Stimulated activated CD4-positive, alpha-beta T cell treated with anti-CD3 and anti-CD28 coated beads, Interleukin-4, amount 100 ng/mL, for 1 hour (primary cell): ENCODE data around the gene ADARB2.
"Not testable (repeated sequence)": the region's sequence is repeated elsewhere in the genome, so short reads cannot be mapped to it uniquely, and the experiment has no call there.

Experiments
- DNase-seq: peaks from one replicate; pipeline ENCODE4 v3.0.0-alpha.2; 2020

Gene ADARB2

DNA sequence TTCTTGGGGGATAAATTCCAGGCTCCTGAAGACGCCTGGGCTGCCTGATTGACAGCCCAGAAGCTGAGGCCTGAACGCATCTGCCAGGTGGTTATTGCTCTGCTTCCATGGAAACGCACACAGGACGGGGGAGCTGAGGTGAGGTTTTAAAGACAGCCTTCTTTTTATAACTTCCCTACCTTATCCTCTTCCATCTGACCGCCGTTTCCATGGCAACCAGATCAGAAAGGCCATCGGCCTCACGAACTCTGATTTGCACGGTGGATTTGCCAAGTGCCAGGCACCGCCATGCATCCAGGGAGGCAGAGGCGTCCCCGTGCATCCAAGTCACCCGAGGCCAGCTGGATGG lies 260.9 kb downstream of the ADARB2 start:
- no peak for DNase-seq

DNA sequence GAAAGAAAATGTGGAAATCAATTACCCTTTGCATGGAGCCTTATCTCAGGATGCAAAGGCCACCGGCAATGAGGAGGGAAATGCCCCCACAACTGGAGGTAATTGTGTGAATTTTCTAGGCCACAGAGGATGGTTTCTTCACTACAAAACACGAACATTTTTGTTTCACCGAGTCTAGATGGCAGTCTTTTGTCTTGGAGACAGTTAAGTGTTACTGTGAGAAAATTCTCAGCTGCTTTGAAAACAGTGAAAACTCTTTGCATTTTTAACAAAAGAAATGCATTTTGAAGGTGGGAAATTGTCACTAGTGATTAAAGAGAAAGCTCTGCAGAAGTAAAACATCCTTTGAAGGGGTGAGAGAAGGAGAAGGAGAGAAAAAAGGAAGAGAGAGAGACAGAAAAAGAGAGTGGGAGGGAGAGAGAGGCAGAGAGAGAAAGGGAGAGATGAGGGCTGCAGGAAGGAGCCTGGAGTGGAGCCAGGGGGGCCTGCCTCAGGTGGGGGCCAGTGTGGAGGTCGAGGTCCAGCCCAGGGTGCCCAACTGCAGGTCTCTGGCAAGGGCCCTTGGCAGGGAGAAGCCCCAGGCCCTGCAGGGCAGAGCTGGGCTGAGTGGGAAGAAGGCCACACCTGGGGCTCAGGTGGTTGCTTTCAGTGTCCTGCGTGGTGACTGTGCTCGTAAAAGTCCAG lies 261.4 kb downstream of the ADARB2 start:
- no peak for DNase-seq

DNA sequence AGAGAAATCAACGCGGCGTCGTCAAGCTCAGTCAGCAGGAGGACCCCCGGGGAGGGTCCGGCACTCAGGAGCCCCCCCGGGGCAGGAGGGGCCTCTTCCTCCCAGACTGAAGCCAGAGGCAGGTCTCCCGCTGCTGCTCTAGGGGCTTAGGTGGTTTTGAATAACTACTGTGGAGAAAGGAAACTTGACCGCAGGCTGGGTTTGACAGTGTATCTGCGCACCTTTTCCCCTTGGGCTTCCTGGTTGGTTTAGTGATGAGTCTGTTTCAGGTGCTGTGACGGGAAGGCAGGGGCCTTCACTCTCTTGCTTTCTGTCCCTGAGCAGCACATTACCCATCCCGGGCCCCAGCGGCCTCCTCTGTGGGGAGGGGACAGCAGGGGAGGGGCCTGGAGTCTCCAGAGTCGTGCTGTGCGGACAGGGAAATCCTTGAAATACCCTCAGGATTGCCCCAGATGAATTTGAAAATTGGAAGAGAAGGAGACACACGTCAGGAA lies 262.2 kb downstream of the ADARB2 start:
- no peak for DNase-seq

DNA sequence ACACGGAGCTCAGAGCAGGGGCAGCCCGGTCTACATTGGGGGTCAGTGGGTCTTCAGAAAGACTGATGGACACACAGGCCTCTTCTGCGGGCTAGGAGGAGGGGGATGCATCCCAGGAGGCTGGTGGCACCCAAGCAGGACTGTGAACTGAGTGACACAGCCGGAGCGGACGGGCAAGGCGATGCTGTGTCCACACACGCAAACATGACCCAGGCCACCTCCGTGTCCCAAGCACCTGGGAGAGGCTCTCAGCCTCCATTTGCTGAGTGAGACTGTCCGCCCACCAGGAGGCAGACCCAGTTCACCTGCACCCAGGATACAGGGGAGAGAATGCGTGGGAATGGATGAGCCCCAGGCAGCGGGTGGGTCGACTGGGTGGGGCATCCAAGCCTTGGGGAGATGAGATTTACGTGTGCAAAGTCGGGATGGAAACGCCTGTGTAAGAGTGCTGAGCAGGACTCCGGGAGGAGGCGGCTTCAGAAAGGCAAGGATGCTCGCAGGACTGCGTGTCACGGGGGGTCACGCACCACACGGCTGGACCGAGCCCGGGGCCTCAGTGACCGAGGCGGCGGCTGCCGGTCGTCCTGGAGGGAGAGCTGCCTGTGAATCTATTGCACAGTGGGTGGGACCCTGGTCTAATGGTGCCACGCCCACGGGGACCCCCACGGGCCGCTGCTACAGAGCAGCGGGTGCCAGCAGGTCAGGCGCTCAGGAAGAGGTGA lies 262.8 kb downstream of the ADARB2 start:
- DNase-seq = no peak

DNA sequence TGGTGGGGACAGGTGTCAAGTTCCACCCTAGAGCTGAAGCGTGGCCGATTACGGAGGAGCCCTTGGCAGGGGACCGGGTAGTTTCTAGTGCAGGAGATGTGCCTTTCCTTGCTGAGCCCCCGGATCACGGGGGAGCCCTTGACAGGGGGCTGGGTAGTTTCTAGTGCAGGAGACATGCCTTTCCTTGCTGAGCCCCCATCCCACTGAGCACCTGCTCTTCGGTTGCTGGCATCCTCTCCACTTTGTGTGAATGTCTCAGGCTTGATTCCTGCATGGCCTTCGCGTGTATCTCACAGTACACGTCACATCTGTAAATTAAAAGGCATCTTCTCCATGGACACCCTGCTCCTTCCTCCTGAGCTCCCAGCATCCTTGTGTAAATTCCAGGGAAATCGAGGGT lies 263.5 kb downstream of the ADARB2 start:
- DNase-seq = no peak

DNA sequence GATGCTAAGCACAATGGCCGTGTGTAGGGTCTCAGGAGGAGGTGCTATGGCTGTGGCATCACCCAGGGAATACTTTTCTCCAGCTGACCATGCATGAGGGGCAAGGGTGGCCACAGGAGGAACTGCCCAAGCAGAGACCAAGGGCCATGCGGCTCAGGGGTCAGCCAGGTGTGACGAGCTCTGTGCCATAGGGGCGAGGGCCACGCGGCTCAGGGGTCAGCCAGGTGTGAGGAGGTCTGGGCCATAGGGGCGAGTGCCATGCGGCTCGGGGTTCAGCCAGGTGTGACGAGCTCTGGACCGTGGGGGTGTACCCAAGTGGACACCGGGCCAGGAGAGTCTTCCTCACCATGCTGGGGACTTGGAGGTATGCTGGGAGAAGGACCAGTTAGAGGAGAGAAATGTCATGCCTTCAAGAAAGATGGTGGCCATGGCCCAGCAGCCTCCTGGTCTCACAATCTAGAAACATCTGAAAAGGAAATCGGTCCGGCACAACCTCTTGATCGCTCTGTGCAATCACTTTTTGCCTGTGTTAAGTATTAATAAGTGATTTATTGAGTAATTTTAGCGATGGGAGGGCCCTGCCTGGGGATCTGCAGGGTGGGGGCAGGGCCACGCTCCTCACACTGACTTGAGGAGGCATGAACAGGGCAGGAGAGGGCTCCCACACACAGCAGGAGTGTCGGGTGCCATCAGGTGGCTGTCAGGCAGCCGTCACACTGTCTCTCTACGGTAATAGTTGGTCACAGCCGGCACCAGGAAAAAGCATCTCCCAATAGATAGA lies 265.0 kb downstream of the ADARB2 start:
- DNase-seq = no peak

DNA sequence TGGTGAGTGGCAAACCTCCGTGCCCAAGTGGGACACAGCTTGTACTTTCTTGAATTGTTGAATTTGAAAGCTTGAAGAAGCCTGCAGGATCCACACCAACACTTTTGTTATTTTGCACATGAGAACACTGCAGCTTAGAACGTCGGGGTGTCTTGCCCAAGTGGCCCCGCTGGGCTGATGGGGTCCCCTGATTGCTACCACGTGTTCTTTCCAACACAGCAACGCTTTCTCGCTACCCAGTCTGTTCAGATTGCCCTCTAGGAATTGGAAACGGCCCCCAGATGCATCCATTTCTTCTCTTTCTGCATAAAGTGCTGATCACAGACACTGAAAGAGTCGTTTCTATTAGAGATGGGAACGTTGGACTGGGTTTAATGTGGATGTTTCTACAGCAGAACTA lies 268.5 kb downstream of the ADARB2 start:
- DNase-seq = no peak

DNA sequence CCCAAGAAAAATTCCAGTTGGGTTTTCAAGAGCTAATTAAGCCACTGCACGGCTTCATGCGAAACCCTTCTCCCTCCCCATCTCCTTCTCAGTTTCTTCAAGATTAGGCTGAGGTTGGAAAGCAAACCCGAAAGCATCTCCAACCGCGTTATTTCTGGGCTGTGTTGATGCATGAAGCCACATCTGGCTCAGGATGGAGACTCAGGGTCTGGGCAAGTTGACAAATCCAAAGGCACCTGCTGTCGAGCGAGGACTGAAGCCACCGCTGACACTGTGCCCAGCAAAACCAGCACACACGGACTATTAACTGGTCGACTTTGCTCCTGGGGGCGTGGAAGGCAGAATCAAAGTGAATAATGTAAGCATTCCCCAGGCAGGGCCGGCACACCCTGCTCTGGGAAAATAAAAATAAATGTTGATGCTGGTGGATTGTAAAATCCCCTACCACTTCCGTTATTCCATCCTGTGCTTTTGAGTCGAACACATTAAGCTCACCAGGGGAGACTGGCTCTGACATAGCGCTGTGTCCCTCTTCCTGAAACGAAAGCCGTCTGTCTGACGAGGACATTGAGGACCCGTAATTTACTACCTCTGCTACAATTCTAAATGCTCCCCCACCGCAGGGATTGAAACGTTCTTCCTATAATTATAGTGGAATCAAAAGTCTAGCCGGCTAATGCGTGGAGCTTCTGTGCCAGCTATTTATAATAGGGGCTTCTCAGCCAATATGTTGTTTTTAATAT lies 269.8 kb downstream of the ADARB2 start:
- DNase-seq = no peak

DNA sequence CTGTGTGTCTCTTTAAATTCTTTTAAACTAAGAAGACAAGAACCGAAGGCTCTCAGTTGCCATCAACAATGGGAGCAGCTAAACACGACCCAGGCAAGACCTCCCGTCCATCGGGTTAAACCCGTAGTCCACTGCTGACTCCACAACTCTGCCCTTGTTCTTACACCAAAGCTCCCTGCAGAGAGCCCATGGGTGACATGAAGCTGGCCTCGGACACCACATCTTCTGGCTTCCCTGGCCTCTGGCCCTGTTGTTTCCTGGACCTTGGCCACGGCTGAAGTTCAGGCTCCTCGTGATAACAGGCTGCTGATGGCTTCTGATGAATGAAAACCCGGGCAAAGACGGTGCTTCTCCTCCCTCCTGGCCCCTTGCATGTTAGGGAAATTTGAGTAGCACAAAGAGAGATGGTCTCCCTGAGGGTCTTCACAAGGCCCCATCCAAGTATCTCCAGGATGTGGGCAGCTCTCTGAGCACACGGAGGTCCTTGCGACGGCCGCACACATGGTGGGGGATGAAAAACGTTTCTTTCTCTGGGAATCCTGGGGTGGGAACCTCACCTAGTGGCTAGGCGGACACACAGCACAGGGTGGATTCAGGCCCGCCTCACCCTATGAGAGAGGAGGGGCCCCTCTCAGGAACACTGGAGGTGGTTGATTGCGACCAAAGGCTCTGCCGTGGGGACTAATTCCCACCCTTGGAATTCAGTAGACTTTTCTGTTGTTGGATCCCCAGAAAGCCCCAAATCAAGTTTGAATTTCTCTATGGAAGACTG lies 271.1 kb downstream of the ADARB2 start:
- DNase-seq = no peak

DNA sequence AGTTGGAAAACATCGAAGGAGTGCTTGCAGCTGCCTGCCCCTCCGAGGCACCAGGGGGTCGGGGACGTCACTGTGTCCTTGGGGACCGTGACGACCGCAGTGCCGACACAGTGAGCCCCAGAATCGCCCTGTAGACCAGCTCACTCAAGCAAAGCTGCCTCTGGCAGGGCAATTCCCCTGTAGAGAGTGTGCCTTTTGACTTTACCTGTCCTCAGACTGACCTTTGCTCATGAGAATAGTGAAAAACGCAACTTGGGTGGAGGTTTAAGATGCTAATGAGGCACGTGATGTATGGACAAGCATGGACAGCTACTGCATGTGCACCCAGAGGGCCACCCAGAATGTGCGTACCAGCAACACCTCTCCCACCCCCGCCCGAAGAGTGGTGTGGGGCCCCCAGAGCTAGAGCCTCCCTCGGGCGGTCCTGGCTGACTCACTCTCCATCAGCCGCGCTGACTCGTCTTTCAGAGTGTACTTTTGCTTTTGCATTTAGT lies 271.9 kb downstream of the ADARB2 start:
- DNase-seq = no peak

DNA sequence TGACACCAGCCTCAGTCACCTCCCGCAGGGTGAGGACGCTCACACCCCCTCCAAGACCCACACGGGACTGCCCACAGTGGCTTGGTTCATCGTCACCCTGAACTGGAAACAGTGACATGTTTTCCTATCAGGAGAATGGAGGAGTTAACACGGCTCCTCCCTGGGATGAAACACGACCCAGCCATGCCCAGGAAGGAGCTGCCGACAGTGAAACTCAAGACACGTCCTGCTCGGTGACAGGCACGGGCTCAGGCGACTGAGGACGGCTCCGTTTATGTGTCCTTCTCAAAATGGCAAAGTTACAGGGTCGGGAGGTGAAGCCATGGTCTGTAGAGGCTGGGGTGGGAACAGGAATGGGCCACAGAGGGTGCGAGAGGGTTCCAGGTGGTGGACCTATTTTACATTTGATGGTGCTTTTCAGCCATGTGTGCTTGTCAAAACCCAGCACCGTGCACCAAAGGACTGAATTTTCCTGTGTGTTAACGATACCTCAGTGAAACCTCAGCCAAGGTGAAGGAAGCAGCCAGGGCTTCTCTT lies 272.4 kb downstream of the ADARB2 start:
- no peak for DNase-seq

DNA sequence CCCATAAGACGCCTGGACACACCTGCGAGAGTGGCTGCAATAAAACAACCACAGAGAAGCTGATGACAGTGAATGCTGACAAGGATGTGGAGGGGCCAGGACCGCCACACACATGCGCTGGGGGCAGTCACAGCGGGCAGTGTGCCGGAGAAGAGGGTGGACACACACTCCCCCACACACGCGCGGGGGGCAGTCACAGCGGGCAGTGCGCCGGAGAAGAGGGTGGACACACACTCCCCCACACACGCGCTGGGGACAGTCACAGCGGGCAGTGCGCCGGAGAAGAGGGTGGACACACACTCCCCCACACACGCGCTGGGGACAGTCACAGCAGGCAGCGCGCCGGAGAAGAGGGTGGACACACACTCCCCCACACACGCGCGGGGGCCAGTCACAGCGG lies 273.4 kb downstream of the ADARB2 start:
- not testable (repeated sequence) for DNase-seq

DNA sequence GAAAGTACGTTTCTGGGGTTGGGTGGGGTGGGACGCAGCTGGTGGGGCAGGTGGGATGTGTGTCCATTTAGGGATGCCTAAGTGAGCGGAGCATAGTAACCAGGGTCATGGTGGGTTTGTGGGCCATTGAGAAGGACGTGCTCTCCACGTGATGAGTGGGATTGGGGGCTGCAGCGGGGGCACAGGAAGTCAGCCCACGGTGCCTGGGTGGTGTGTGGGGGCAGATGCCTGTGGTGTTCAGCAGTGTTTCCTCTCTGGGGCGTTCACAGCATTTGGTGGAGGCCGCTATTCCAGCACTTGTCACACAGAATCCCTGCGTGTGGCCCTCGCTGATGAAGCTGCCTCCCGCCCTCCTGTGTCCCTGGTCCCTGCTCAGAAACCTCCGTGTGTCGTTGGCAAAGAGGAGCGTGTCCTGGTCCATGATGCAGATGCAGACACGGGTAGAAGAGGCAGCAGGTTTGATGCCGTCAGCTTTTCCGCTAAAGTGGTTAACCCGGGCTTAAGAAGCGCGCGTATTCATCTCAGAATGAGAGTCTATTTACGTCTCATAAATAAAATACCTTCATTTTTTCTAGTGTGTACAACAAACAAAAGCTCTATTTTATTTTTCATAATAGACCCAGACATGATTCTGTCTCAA lies 274.2 kb downstream of the ADARB2 start:
- no peak for DNase-seq

DNA sequence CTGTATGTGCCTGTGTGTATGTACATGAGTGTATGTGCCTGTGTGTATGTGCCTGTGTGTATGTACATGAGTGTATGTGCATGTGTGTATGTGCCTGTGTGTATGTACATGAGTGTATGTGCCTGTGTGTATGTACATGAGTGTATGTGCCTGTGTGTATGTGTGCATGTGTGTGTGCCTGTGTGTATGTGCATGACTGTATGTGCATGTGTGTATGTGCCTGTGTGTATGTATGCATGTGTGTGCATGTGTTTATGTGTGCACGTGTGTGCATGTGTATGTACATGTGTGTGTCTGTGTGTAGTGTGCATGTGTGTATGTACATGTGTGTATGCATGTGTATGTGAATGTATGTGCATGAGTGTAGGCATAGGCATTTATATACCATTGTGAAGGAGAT lies 274.8 kb downstream of the ADARB2 start:
- DNase-seq = no peak

DNA sequence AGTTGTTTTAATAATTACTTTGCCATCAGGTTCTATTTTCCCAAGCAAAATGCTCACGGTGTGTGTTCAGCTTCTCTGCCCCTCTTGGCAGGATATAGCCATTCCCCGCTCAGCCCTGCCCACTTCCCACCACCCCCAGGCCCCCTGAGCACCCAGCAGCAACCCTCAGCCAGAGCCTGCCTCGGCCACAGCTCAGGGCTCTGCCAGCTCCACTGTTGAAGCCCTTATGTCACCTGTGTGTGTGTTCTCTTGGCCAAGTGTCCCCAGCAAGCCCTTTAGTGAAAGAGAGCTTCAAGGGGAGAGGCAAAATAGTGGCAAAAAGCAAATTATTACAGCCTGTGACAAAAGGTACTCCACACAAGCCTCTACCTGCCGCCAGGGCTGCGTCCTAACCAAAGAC lies 275.3 kb downstream of the ADARB2 start:
- DNase-seq = no peak

DNA sequence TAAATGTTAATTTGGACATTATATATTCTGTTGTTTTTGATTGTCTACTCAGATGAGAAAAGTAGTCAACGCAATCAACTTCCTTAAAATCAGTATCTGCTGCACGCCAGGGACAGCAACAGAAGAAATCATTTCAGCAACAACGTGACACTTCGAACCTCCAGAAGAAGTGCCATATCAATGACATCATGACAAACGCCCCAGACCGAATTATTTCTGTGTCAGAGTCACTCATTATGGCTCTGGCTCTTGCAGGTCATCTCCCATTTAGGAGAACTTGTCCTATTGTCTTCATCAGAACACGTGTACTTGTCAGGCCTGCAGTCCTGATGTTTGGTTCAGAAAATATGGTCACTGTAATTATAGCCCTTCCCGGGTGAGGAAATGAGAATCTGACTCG lies 276.3 kb downstream of the ADARB2 start:
- no peak for DNase-seq

DNA sequence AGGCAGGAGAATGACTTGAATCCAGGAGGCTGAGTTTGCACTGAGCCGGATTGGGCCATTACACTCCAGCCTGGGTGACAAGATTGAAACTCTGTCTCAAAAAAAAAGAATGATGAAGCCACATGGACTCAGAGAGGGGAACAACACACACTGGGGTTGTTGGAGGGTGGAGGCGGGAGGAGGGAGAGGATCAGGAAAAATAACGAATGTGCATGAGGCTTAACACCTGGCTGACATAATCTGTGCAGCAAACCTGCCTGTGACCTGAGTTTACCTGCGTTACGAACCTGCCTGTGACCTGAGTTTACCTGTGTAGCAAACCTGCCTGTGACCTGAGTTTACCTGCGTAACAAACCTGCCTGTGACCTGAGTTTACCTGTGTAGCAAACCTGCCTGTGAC lies 277.7 kb downstream of the ADARB2 start:
- not testable (repeated sequence) for DNase-seq

DNA sequence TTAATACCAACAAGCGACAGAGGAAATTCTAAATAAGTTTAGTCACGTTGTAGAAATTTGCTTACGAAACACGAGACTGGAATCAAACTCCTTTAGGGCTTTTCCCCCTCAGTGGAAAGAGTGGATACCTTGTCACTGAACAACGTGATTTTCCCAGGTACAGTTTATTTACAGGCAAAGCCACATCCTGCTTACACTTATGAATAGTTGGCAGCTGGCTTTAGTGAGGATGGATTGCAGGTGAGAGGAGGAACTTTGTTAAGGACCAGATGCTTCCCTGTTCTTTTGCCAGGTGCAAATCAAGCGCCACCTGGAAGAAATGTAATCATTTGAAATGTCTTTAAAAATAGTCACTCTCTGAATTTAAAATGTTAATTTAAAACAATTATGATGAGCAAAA lies 282.4 kb downstream of the ADARB2 start:
- no peak for DNase-seq

DNA sequence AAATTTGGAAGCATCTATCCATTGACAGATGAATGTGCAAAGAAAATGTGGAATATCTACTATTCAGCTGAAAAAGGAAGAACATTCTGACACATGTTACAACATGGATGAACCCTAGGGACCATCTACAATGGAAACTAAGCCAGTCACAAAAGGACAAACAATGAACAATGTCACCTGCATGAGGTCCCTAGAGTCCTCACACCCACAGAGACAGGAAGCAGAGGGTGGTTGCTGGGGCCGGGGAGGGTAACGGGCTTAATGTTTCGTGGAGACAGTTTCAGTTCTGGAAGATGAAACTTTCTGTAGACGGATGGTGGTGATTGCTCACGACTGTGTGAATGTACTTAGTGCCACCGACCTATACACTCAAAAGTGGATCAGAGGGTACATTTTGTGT lies 282.9 kb downstream of the ADARB2 start:
- no peak for DNase-seq

DNA sequence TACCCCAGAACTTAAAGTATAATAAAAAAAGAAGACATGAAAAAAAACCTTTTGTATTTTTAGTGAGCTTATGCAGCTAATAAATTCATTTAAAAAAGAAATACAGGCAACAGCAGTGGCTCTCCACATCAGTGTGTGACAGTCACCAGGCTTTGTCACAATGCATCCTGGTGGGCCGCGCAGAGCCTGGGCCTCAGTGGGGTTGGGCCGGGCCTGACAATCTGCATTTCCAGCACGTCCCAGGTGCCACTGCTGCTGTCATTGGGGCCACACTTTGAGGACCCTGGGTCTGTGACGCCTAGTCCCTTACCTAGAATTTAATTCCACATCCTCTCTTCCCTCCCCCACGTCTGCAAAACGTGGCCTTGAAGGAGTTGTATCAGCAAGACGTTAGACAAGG lies 284.5 kb downstream of the ADARB2 start:
- no peak for DNase-seq

DNA sequence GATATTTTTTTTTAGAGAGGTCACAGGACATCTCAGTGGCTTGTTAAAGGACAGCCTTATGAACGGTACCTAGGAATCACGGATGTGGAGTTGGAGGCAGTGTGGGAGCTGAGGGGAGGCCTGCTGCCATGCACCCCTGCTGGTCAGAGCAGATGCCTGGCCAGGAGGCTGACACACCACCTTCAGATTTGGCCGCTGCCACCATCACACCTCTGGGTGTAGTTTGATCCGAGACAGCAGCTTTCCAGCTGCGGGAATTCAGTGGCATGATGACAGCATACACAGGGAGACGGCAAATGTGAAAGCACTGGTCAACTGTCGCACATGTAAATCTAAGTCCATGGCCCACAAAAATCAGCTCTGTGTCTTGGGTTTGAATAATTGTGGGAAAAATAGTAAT lies 285.4 kb downstream of the ADARB2 start:
- DNase-seq = no peak
